Panc1 (cell line): ENCODE data around the gene SLC39A7. TPM values are rescaled to one million over a fixed set of nuclear protein-coding genes. Genes with fewer than 3 reads are reported as not detected.

Experiments used
- ATAC-seq: fragments of 200-7000 bp; cut with Tn5 transposase; 2 replicates; pipeline ENCODE4 v1.9.1; 2020; ENCODE audit warnings: mild to moderate bottlenecking, moderate library complexity
- BruUV-seq: library from RNA; stranded (reverse); fragments of 400-500 nt; replicated peaks from 2 replicates; lab custom pipeline; 2021; lab: Mats Ljungman, UMichigan
- CTCF ChIA-PET: fragments of 300-600 bp; sonication (Branson Sonifier 250); formaldehyde crosslinking; loops from one replicate; lab custom pipeline; 2022; ENCODE audit warnings: antibody characterized with exemption; lab: Charles Lee
- POLR2A ChIA-PET: fragments of 300-600 bp; sonication (Branson Sonifier 250); formaldehyde crosslinking; loops from one replicate; lab custom pipeline; 2022; ENCODE audit warnings: antibody characterized with exemption; lab: Charles Lee
- DNase-seq: peaks from one replicate; pipeline ENCODE4 v3.0.0-alpha.2; 2010; ENCODE audit warnings: low read depth, low spot score
- H3K27ac ChIP-seq: 2 replicates; pipeline ENCODE4 v1.5.1; 2011; ENCODE audit warnings: mild to moderate bottlenecking, low read length, inconsistent platforms
- H3K27me3 ChIP-seq: fragments of 200-500 bp; sonication (Bioruptor generic); 2 replicates; pipeline ENCODE4 v1.6.0; 2014; ENCODE audit warnings: low read length, inconsistent platforms; ENCODE audit not compliant: control insufficient read depth, insufficient read depth
- H3K36me3 ChIP-seq: fragments of 200-500 bp; sonication (Bioruptor generic); 2 replicates; pipeline ENCODE4 v1.5.1; 2014; ENCODE audit warnings: inconsistent platforms, mild to moderate bottlenecking, low read length, moderate library complexity; ENCODE audit not compliant: control insufficient read depth, insufficient read depth
- H3K4me1 ChIP-seq: 2 replicates; pipeline ENCODE4 v1.5.1; 2011; ENCODE audit warnings: inconsistent platforms, mild to moderate bottlenecking, low read length, moderate library complexity; ENCODE audit not compliant: control insufficient read depth, insufficient read depth
- H3K4me3 ChIP-seq, 2 experiments: 2 replicates each; pipeline ENCODE4 v1.5.1; 2011 to 2012; ENCODE audit warnings: low read depth in 2 of 2, low read length in 2 of 2, mild to moderate bottlenecking in 2 of 2, inconsistent platforms in 1 of 2, moderate library complexity in 1 of 2
- H3K9me3 ChIP-seq: fragments of 200-500 bp; sonication (Bioruptor generic); 2 replicates; pipeline ENCODE4 v1.5.1; 2014; ENCODE audit warnings: low read depth, mild to moderate bottlenecking, inconsistent platforms, low read length, moderate library complexity; ENCODE audit not compliant: control insufficient read depth, insufficient read depth
- CTCF ChIP-seq: fragments of 450-650 bp; IDR thresholded peaks from 2 replicates; pipeline ENCODE4 v1.5.1; 2017; ENCODE audit warnings: mild to moderate bottlenecking
- POLR2AphosphoS5 ChIP-seq: IDR thresholded peaks from 2 replicates; pipeline ENCODE4 v1.6.1; 2012; ENCODE audit warnings: mild to moderate bottlenecking, low read depth, low read length, moderate library complexity
- REST ChIP-seq, 2 experiments: IDR thresholded peaks; 2 replicates each; pipeline ENCODE4 v1.6.1; 2011 to 2012; ENCODE audit warnings: low read depth in 2 of 2, control low read depth in 1 of 2, low read length in 1 of 2, mild to moderate bottlenecking in 1 of 2, moderate library complexity in 1 of 2; ENCODE audit not compliant: insufficient read depth in 1 of 2
- SIN3A ChIP-seq: IDR thresholded peaks from 2 replicates; pipeline ENCODE4 v1.6.1; 2012; ENCODE audit warnings: low read depth, mild to moderate bottlenecking, low read length, moderate library complexity, borderline replicate concordance; ENCODE audit not compliant: insufficient read depth
- TCF7L2 ChIP-seq: IDR thresholded peaks from 2 replicates; pipeline ENCODE4 v1.6.1; 2011; ENCODE audit warnings: mild to moderate bottlenecking, low read depth, low read length, inconsistent platforms
- in situ Hi-C: cut with HindIII; loops from 2 replicates; pipeline ENCODE4 v1.10.0; 2016; ENCODE audit warnings: low sequenced_read_pairs, low pct_unique_long_range_greater_than_20kb
- intact Hi-C: fragments of 100-400 bp; cut with micrococcal nuclease; formaldehyde crosslinking; loops from one replicate; pipeline ENCODE4 v1.10.0; 2022; ENCODE audit not compliant: unreplicated experiment
- total RNA-seq: library from RNA; stranded (reverse); gene quantifications from one replicate; pipeline ENCODE4 v1.2.1, GENCODE V29; 2021; ENCODE audit not compliant: unreplicated experiment

Gene SLC39A7
- total RNA-seq, 1 experiment from 2014 or later, result 135 TPM

- ChIA-PET CTCF (interaction anchor here (0.6 to 0.8 kb wide), 5 partner anchors 19 to 657 kb away, joined by 3 to 12 read pairs (median 3); no protein-coding TSS in a partner anchor), POLR2A (no interaction called here)
- TF ChIP-seq POLR2AphosphoS5, result no peak
- no peak for TF ChIP-seq TCF7L2
- TF ChIP-seq REST (IDR thresholded peaks at IDR 0.05; ENCODE audit: insufficient read depth in 1 of 2, low read depth in 2 of 2, low read length in 1 of 2), result no peak
- TF ChIP-seq CTCF, result no peak
- no peak for TF ChIP-seq SIN3A
- no TSS peak for BruUV-seq
- peak overlapping the region; percentile 49 to 59; a peak in 2 of 4 replicates for H3K4me3 ChIP-seq
- DNase-seq, result no peak
- H3K36me3 ChIP-seq, result no peaks in the 10 kb centered on the region
- intact Hi-C loops, result no loop called here
- no peaks in the 10 kb centered on the region for H3K9me3 ChIP-seq
- H3K27me3 ChIP-seq, result no peaks in the 10 kb centered on the region
- peak; percentile 43 for ATAC-seq
- H3K27ac ChIP-seq, result peak overlapping the region; percentile 41; the same call in 1 of the 2 replicates
- in situ Hi-C loops, result no loop called here
- peaks cover 13% of the 10 kb centered on the region for H3K4me1 ChIP-seq
Observed at GRCh38 chr6:33160728-33161344, 39.8 kb upstream of the SLC39A7 start.

- in situ Hi-C loops (no loop called here), intact Hi-C loops (no loop called here)
- Histone ChIP-seq H3K4me3 (peak overlapping the region; percentile 49 to 59), H3K27ac (peak overlapping the region; percentile 66), H3K27me3 (no peaks in the 10 kb centered on the region), H3K9me3 (no peaks in the 10 kb centered on the region), H3K36me3 (no peaks in the 10 kb centered on the region), H3K4me1 (peaks cover 13% of the 10 kb centered on the region)
- no peak for DNase-seq
- ChIA-PET POLR2A (no interaction called here), CTCF (interaction anchor here (0.5 to 0.9 kb wide), 7 partner anchors 10 to 656 kb away, joined by 3 to 12 read pairs (median 3); no protein-coding TSS in a partner anchor)
- BruUV-seq, result no TSS peak
- ATAC-seq, result peak; percentile 91
- no peak for TF ChIP-seq REST (IDR thresholded peaks at IDR 0.05; ENCODE audit: insufficient read depth in 1 of 2, low read depth in 2 of 2, low read length in 1 of 2)
- peak; percentile 99 for TF ChIP-seq CTCF
Observed at GRCh38 chr6:33161354-33162331, 39.0 kb upstream of the SLC39A7 start.
